ENCODE data around the gene PALB2.

DNA sequence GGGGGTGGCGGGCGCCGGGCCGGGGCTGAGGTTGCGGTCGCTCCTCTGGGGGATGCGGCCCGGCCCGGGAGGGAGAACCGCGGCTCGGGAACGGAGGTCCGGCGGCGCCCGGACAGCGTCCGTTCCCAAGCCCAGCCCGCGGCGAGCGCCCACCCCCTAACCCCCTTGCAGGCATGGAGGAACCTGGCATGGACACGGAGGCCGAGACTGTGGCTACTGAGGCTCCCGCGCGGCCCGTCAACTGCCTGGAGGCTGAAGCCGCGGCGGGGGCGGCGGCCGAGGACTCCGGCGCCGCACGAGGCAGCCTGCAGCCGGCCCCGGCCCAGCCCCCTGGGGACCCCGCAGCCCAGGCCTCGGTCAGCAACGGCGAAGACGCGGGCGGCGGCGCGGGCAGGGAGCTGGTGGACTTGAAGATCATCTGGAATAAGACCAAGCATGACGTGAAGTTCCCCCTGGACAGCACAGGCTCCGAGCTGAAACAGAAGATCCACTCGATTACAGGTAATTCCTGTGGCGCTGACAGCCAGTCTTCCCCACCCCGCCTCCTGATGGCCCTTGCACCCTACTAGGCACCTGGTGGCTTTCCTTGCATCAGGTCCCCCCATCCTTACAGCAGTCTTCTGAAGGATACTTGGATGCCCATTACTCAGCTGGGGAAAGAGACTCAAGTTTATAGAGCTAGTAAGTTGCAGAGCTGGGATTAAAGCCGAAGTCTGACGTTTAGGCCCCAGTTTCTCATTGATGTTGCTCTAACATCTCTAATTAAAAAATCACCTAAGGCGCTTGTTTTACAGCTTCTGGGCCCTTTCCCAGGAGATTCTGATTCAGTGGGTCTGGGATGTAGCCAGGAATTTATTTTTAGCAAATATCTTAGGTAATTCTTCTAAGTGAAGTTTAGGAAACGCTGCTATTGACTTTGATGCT lies 83.1 kb downstream of the PALB2 start:
- TF ChIP-seq, protein P1, sequence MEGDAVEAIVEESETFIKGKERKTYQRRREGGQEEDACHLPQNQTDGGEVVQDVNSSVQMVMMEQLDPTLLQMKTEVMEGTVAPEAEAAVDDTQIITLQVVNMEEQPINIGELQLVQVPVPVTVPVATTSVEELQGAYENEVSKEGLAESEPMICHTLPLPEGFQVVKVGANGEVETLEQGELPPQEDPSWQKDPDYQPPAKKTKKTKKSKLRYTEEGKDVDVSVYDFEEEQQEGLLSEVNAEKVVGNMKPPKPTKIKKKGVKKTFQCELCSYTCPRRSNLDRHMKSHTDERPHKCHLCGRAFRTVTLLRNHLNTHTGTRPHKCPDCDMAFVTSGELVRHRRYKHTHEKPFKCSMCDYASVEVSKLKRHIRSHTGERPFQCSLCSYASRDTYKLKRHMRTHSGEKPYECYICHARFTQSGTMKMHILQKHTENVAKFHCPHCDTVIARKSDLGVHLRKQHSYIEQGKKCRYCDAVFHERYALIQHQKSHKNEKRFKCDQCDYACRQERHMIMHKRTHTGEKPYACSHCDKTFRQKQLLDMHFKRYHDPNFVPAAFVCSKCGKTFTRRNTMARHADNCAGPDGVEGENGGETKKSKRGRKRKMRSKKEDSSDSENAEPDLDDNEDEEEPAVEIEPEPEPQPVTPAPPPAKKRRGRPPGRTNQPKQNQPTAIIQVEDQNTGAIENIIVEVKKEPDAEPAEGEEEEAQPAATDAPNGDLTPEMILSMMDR (conservative IDR thresholded peaks at IDR 0.05 in 1 of 2, IDR thresholded peaks at IDR 0.05 in 1 of 2; ENCODE audit: extremely low read depth in 1 of 2, insufficient read depth in 1 of 2, low read depth in 1 of 2, low read length in 2 of 2): no peak
- TF ChIP-seq EZH2 (IDR thresholded peaks at IDR 0.05; ENCODE audit: borderline replicate concordance, low read length): no peak
